MM.1S (cell line): ENCODE data around the gene ASCC2.
"Not testable (repeated sequence)": the region's sequence is repeated elsewhere in the genome, so short reads cannot be mapped to it uniquely, and the experiment has no call there.

Experiments
- DNase-seq: peaks from one replicate; pipeline ENCODE4 v3.0.0-alpha.2; 2015
- H2AFZ ChIP-seq: fragments of 300-600 bp; sonication (generic); 2 replicates; pipeline ENCODE4 v1.6.0; 2016; ENCODE audit warnings: antibody characterized with exemption, low read length
- H3F3A ChIP-seq: fragments of 300-600 bp; sonication (generic); 2 replicates; pipeline ENCODE4 v1.6.1; 2016; ENCODE audit warnings: mild to moderate bottlenecking, antibody characterized with exemption, low read length, moderate library complexity, mixed read lengths; ENCODE audit not compliant: insufficient read depth
- H3K27ac ChIP-seq: fragments of 300-600 bp; sonication (generic); 2 replicates; pipeline ENCODE4 v1.5.1; 2016; ENCODE audit warnings: mild to moderate bottlenecking, low read length
- H3K27me3 ChIP-seq: fragments of 300-600 bp; sonication (generic); replicated peaks from 2 replicates; pipeline ENCODE4 v1.6.0; 2016; ENCODE audit warnings: low read length; ENCODE audit not compliant: insufficient read depth
- H3K36me3 ChIP-seq: fragments of 300-600 bp; sonication (generic); replicated peaks from 2 replicates; pipeline ENCODE4 v1.6.1; 2016; ENCODE audit warnings: mild to moderate bottlenecking, low read length, mixed read lengths; ENCODE audit not compliant: insufficient read depth
- H3K4me1 ChIP-seq: fragments of 300-600 bp; sonication (generic); 2 replicates; pipeline ENCODE4 v1.6.1; 2016; ENCODE audit warnings: low read length, mixed read lengths
- H3K4me2 ChIP-seq: fragments of 300-600 bp; sonication (generic); 2 replicates; pipeline ENCODE4 v1.6.0; 2016; ENCODE audit warnings: low read depth, low read length
- H3K4me3 ChIP-seq: fragments of 300-600 bp; sonication (generic); 2 replicates; pipeline ENCODE4 v1.5.1; 2016; ENCODE audit warnings: low read length, mixed read lengths
- H3K79me2 ChIP-seq: fragments of 300-600 bp; sonication (generic); 2 replicates; pipeline ENCODE4 v1.6.1; 2016; ENCODE audit warnings: mixed run types, low read length, mixed read lengths
- H3K9ac ChIP-seq: fragments of 300-600 bp; sonication (generic); 2 replicates; pipeline ENCODE4 v1.6.1; 2016; ENCODE audit warnings: low read length, mixed read lengths
- H3K9me2 ChIP-seq: fragments of 300-600 bp; sonication (generic); replicated peaks from 2 replicates; pipeline ENCODE4 v1.6.1; 2016; ENCODE audit warnings: mild to moderate bottlenecking, low read length, mixed read lengths; ENCODE audit not compliant: insufficient read depth
- H3K9me3 ChIP-seq: fragments of 300-600 bp; sonication (generic); replicated peaks from 2 replicates; pipeline ENCODE4 v1.6.1; 2016; ENCODE audit warnings: mild to moderate bottlenecking, low read length, mixed read lengths; ENCODE audit not compliant: insufficient read depth
- H4K20me1 ChIP-seq: fragments of 300-600 bp; sonication (generic); 2 replicates; pipeline ENCODE4 v1.6.1; 2016; ENCODE audit warnings: mild to moderate bottlenecking, low read length, moderate library complexity, mixed read lengths; ENCODE audit not compliant: insufficient read depth
- EZH2 ChIP-seq: fragments of 300-600 bp; sonication (generic); optimal IDR thresholded peaks from 2 replicates; pipeline ENCODE3; 2017; ENCODE audit warnings: low read depth, mild to moderate bottlenecking, antibody characterized with exemption, low read length, mixed read lengths
- EZH2phosphoT487 ChIP-seq: fragments of 300-600 bp; sonication (generic); IDR thresholded peaks from 2 replicates; pipeline ENCODE4 v1.6.1; 2018; ENCODE audit warnings: antibody characterized with exemption, low read length
- TF ChIP-seq, protein P1 (sequence below): fragments of 300-600 bp; sonication (generic); IDR thresholded peaks from 2 replicates; pipeline ENCODE4 v1.5.1; 2016; ENCODE audit warnings: antibody characterized with exemption, low read length, mixed read lengths

Gene ASCC2

DNA sequence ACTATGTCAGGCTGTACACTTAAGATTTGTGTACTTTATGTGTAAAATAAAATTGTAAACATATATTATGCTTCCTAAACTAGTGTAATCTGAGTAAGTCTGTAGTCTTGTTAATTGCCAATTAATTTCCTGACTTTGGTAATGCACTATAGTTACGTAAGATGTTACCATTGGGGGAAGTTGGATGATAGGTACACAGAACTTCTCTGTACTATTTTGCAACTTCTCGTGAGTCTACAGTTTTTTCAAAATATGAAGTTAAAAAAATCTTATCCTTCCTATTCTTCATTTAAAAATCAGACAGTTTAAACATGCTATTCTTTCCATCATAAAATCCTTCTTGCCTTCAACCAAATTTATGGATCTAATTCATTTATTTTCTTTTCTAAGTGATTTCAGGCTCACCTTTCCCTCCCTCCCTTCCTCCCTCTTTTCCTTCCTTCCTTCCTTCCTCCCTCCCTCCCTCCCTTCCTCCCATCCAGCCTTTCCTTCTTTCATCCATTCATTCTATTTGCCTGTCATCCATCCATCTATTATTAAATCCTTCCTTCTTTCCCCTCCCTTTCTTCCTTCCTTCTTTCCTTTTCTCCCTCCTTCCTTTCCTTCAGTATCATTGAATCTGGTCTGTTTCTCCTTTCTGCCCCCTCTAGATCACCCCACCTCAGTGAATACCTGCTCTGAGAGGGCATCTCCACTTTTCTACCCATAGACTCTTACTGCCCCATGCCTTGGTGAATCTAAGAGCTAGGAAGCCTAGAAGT lies 22.1 kb upstream of the ASCC2 start:
- Histone ChIP-seq H3K9me2 (no peaks in the 10 kb centered on the region), H3K4me1 (no peaks in the 10 kb centered on the region), H3K36me3 (no peaks in the 10 kb centered on the region), H2AFZ (no peak overlapping the region), H3K9me3 (no peaks in the 10 kb centered on the region), H3K27ac (no peak overlapping the region), H3K79me2 (no peaks in the 10 kb centered on the region), H3K27me3 (no peaks in the 10 kb centered on the region), H3K4me2 (no peak overlapping the region), H4K20me1 (no peaks in the 10 kb centered on the region), H3F3A (no peaks in the 10 kb centered on the region), H3K4me3 (no peak overlapping the region), H3K9ac (no peak overlapping the region)
- TF ChIP-seq, protein P1, sequence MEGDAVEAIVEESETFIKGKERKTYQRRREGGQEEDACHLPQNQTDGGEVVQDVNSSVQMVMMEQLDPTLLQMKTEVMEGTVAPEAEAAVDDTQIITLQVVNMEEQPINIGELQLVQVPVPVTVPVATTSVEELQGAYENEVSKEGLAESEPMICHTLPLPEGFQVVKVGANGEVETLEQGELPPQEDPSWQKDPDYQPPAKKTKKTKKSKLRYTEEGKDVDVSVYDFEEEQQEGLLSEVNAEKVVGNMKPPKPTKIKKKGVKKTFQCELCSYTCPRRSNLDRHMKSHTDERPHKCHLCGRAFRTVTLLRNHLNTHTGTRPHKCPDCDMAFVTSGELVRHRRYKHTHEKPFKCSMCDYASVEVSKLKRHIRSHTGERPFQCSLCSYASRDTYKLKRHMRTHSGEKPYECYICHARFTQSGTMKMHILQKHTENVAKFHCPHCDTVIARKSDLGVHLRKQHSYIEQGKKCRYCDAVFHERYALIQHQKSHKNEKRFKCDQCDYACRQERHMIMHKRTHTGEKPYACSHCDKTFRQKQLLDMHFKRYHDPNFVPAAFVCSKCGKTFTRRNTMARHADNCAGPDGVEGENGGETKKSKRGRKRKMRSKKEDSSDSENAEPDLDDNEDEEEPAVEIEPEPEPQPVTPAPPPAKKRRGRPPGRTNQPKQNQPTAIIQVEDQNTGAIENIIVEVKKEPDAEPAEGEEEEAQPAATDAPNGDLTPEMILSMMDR: no peak
- TF ChIP-seq EZH2phosphoT487 (no peak), EZH2 (no peak)
- DNase-seq: no peak

- H3K9me3 ChIP-seq, DNase-seq, H2AFZ ChIP-seq, H3K27ac ChIP-seq, H4K20me1 ChIP-seq, H3K4me1 ChIP-seq, H3F3A ChIP-seq, H3K4me2 ChIP-seq, H3K4me3 ChIP-seq, H3K27me3 ChIP-seq, H3K9me2 ChIP-seq, H3K9ac ChIP-seq, H3K36me3 ChIP-seq, H3K79me2 ChIP-seq: not testable (repeated sequence)
Measured at GRCh38 chr22:29859030-29859429, 21.0 kb upstream of the ASCC2 start.

GRCh38 chr22:29856496-29856895 lies 18.4 kb upstream of the ASCC2 start:
- no peaks in the 10 kb centered on the region for H3K27me3 ChIP-seq
- no peaks in the 10 kb centered on the region for H3K9me2 ChIP-seq
- H3K36me3 ChIP-seq: no peaks in the 10 kb centered on the region
- H3K79me2 ChIP-seq: no peaks in the 10 kb centered on the region
- H3F3A ChIP-seq: no peaks in the 10 kb centered on the region
- H4K20me1 ChIP-seq: no peaks in the 10 kb centered on the region
- no peak overlapping the region for H3K27ac ChIP-seq
- no peak for DNase-seq
- no peak overlapping the region for H3K9ac ChIP-seq
- no peak for TF ChIP-seq EZH2phosphoT487
- TF ChIP-seq, protein P1: no peak
- no peak for TF ChIP-seq EZH2
- no peak overlapping the region for H2AFZ ChIP-seq
- no peak overlapping the region for H3K4me2 ChIP-seq
- no peak overlapping the region for H3K4me3 ChIP-seq
- H3K4me1 ChIP-seq: no peaks in the 10 kb centered on the region
- no peaks in the 10 kb centered on the region for H3K9me3 ChIP-seq

- Histone ChIP-seq H3K79me2 (no peaks in the 10 kb centered on the region), H3K9me2 (no peaks in the 10 kb centered on the region), H3K27ac (no peak overlapping the region), H3K36me3 (no peaks in the 10 kb centered on the region), H3K4me3 (no peak overlapping the region), H3F3A (no peaks in the 10 kb centered on the region), H3K4me1 (no peaks in the 10 kb centered on the region), H2AFZ (no peak overlapping the region), H3K27me3 (no peaks in the 10 kb centered on the region), H4K20me1 (no peaks in the 10 kb centered on the region), H3K9me3 (no peaks in the 10 kb centered on the region), H3K9ac (no peak overlapping the region), H3K4me2 (no peak overlapping the region)
- TF ChIP-seq, protein P1: no peak
- TF ChIP-seq EZH2phosphoT487: no peak
- no peak for TF ChIP-seq EZH2
- DNase-seq: no peak
Measured at GRCh38 chr22:29855611-29856181, 17.6 kb upstream of the ASCC2 start.
